Adrenal gland (tissue), 5 donors: ENCODE measurements around the gene C6orf47.

Experiments used
- POLR2A ChIP-seq, 2 donors: fragments of 450-650 bp; IDR thresholded peaks; one replicate each; pipeline ENCODE4 v1.6.1; 2017; ENCODE audit warnings: antibody characterized with exemption in 2 of 2, mild to moderate bottlenecking in 2 of 2, moderate library complexity in 1 of 2
- TF ChIP-seq, protein P1 (sequence below), 6 experiments: fragments of 450-650 bp in 4 of 6; fragments of 200-600 bp in 2 of 6; sonication (generic) in 1 of 6; IDR thresholded peaks; 1 replicate in 5 of 6; 2 replicates in 1 of 6; pipeline versions ENCODE4 v1.5.1 to v1.8.0; 2016 to 2021; ENCODE audit warnings: antibody characterized with exemption in 6 of 6, mild to moderate bottlenecking in 2 of 6, moderate library complexity in 1 of 6
- donor health status: DM: no; HTN: no; CAD: no.

DNA sequence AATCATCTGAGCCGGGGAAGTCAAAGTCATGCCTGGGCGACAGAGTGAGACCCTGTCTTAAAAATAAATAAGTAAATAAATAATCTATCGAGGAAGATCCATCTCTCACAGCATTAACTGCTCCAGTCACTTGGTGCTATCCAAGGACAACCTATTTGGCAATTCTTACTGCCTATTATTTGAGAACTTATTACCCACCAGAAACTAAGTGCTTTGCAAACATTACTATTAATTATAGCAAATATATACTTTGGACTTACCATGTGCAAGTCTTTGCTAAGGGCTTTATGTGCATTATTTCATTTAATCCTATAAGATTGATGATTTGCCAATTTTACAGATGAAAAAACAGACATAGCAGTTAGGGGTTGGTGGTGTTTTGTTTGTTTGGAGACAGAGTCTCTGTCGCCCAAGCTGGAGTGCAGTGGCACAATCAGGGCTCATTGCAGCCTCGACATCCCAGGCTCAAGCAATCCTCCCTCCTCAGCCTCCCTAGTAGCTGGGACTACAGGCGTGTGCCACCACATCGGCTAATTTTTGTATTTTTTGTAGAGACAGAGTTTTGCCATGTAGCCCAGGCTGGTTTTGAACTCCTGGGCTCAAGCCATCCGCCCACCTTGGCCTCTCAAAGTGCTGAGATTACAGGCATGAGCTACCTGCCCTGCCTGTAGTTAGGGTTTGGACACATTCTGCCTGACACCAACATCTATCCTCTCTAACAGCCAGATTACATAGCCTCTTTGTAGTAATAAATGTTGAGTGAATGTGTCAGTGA lies 5.8 kb downstream of the C6orf47 start:
- TF ChIP-seq, protein P1, sequence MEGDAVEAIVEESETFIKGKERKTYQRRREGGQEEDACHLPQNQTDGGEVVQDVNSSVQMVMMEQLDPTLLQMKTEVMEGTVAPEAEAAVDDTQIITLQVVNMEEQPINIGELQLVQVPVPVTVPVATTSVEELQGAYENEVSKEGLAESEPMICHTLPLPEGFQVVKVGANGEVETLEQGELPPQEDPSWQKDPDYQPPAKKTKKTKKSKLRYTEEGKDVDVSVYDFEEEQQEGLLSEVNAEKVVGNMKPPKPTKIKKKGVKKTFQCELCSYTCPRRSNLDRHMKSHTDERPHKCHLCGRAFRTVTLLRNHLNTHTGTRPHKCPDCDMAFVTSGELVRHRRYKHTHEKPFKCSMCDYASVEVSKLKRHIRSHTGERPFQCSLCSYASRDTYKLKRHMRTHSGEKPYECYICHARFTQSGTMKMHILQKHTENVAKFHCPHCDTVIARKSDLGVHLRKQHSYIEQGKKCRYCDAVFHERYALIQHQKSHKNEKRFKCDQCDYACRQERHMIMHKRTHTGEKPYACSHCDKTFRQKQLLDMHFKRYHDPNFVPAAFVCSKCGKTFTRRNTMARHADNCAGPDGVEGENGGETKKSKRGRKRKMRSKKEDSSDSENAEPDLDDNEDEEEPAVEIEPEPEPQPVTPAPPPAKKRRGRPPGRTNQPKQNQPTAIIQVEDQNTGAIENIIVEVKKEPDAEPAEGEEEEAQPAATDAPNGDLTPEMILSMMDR (IDR thresholded peaks at IDR 0.05) = no peak
- no peak for TF ChIP-seq POLR2A (IDR thresholded peaks at IDR 0.05)
